Caco-2 (cell line): Measurements from ENCODE around the gene CORO7. TPM values are rescaled to one million over a fixed set of nuclear protein-coding genes. Genes with fewer than 3 reads are reported as not detected.

Experiments used
- BruUV-seq: library from RNA; stranded (reverse); fragments of 400-500 nt; replicated peaks from 2 replicates; lab custom pipeline; 2021; lab: Mats Ljungman, UMichigan
- CTCF ChIA-PET: fragments of 300-600 bp; sonication (Branson Sonifier 250); formaldehyde crosslinking; loops from one replicate; lab custom pipeline; 2022; ENCODE audit warnings: antibody characterized with exemption; lab: Charles Lee
- POLR2A ChIA-PET: fragments of 300-600 bp; sonication (Branson Sonifier 250); formaldehyde crosslinking; loops from one replicate; lab custom pipeline; 2022; ENCODE audit warnings: antibody characterized with exemption; lab: Charles Lee
- DNase-seq, 2 experiments: peaks; one replicate each; pipeline versions ENCODE4 v3.0.0 to v3.0.0-alpha.2; 2020 to 2022
- H3K27me3 ChIP-seq: replicated peaks from 2 replicates; pipeline ENCODE4 v1.6.0; 2011; ENCODE audit warnings: low read length; ENCODE audit not compliant: control insufficient read depth, insufficient read depth
- H3K36me3 ChIP-seq: 2 replicates; pipeline ENCODE4 v1.5.1; 2011; ENCODE audit warnings: low read length; ENCODE audit not compliant: control insufficient read depth, insufficient read depth
- H3K4me1 ChIP-seq: fragments of 250-450 bp; sonication (Bioruptor Pico); 2 replicates; pipeline ENCODE4 v1.5.1; 2020; ENCODE audit warnings: mild to moderate bottlenecking
- H3K4me3 ChIP-seq: 2 replicates; pipeline ENCODE4 v1.5.1; 2011; ENCODE audit warnings: low read depth, mild to moderate bottlenecking, control low read depth, low read length
- H3K9me3 ChIP-seq: fragments of 250-450 bp; sonication (Bioruptor Pico); 2 replicates; pipeline ENCODE4 v1.5.1; 2020; ENCODE audit warnings: mild to moderate bottlenecking, moderate library complexity
- H3K27ac Mint-ChIP-seq: one replicate; pipeline ENCODE4 v1.8.0; 2022; ENCODE audit warnings: mixed read lengths; ENCODE audit not compliant: unreplicated experiment
- H3K27me3 Mint-ChIP-seq: one replicate; pipeline ENCODE4 v1.8.0; 2022; ENCODE audit warnings: mixed read lengths; ENCODE audit not compliant: insufficient read depth, unreplicated experiment
- H3K36me3 Mint-ChIP-seq: one replicate; pipeline ENCODE4 v1.8.0; 2022; ENCODE audit warnings: mild to moderate bottlenecking, mixed read lengths; ENCODE audit not compliant: insufficient read depth, unreplicated experiment
- H3K4me1 Mint-ChIP-seq: one replicate; pipeline ENCODE4 v1.8.0; 2022; ENCODE audit warnings: low read depth, mixed read lengths; ENCODE audit not compliant: unreplicated experiment
- H3K4me3 Mint-ChIP-seq: one replicate; pipeline ENCODE4 v1.8.0; 2022; ENCODE audit warnings: mild to moderate bottlenecking, moderate library complexity, mixed read lengths; ENCODE audit not compliant: unreplicated experiment
- H3K9me3 Mint-ChIP-seq: one replicate; pipeline ENCODE4 v1.8.0; 2022; ENCODE audit warnings: mixed read lengths; ENCODE audit not compliant: unreplicated experiment
- intact Hi-C: fragments of 100-400 bp; cut with micrococcal nuclease; formaldehyde crosslinking; loops from one replicate; pipeline ENCODE4 v1.10.0; 2022; ENCODE audit not compliant: unreplicated experiment
- total RNA-seq: library from RNA; stranded (reverse); gene quantifications from 2 replicates; pipeline ENCODE4 v1.2.3, GENCODE V29; 2022
- TF ChIP-seq, protein P1 (sequence below), 2 experiments: fragments of 200-600 bp in 1 of 2; IDR thresholded peaks; 1 replicate in 1 of 2; 2 replicates in 1 of 2; pipeline versions ENCODE4 v1.5.1 to v1.8.0; 2011 to 2022; ENCODE audit warnings: antibody characterized with exemption in 1 of 2, control low read depth in 1 of 2, inconsistent platforms in 1 of 2, low read depth in 1 of 2, low read length in 1 of 2, mild to moderate bottlenecking in 1 of 2, moderate library complexity in 1 of 2; ENCODE audit not compliant: insufficient read depth in 1 of 2, severe bottlenecking in 1 of 2, unreplicated experiment in 1 of 2

Gene CORO7
- total RNA-seq, 1 experiment from 2014 or later, result 23.1 TPM

DNA sequence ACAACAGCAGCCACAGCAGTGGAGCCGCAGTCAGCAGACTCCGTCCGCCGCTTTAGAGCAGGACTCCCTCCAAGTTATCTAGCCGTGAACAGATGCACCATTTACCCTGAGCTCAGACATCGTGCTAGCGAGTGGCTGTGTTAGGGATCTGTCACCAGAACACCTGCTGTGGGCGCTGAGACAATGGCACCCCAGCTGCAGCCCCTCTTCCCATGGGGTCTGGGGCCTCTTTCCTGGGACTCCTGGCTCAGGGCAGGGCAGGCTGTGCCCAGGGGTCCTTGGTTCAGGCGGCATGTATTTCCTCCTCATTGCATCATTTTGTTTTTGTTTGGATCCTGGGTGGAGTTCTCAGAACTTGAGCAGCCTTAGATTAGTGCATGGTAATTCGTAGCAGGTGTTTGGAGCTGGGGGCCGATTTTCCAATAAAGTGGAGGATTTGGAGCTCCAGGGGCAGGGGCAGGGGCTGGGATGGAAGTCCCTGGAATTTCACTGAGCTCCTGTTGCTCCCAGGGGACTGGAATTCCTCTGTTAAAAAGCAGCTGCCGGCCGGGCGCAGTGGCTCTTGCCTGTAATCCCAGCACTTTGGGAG, 34.6 kb upstream of the CORO7 start:
- H3K27ac Mint-ChIP-seq, result no peak overlapping the region
- ChIA-PET CTCF (no interaction called here), POLR2A (no interaction called here)

GRCh38 chr16:4450430-4450829, 34.0 kb upstream of the CORO7 start:
- Mint-ChIP-seq H3K36me3 (peaks cover 92% of the 10 kb centered on the region), H3K27me3 (no peaks in the 10 kb centered on the region), H3K9me3 (no peaks in the 10 kb centered on the region), H3K27ac (no peak overlapping the region), H3K4me3 (no peak overlapping the region), H3K4me1 (no peaks in the 10 kb centered on the region)
- Histone ChIP-seq H3K27me3 (no peaks in the 10 kb centered on the region), H3K9me3 (no peaks in the 10 kb centered on the region), H3K4me1 (no peaks in the 10 kb centered on the region), H3K4me3 (no peak overlapping the region), H3K36me3 (no peaks in the 10 kb centered on the region; the same call in none of the 2 replicates)
- intact Hi-C loops, result no loop called here
- ChIA-PET POLR2A (no interaction called here), CTCF (no interaction called here)
- no TSS peak for BruUV-seq
- DNase-seq, result no peak
- TF ChIP-seq, protein P1, sequence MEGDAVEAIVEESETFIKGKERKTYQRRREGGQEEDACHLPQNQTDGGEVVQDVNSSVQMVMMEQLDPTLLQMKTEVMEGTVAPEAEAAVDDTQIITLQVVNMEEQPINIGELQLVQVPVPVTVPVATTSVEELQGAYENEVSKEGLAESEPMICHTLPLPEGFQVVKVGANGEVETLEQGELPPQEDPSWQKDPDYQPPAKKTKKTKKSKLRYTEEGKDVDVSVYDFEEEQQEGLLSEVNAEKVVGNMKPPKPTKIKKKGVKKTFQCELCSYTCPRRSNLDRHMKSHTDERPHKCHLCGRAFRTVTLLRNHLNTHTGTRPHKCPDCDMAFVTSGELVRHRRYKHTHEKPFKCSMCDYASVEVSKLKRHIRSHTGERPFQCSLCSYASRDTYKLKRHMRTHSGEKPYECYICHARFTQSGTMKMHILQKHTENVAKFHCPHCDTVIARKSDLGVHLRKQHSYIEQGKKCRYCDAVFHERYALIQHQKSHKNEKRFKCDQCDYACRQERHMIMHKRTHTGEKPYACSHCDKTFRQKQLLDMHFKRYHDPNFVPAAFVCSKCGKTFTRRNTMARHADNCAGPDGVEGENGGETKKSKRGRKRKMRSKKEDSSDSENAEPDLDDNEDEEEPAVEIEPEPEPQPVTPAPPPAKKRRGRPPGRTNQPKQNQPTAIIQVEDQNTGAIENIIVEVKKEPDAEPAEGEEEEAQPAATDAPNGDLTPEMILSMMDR (IDR thresholded peaks at IDR 0.05; ENCODE audit: insufficient read depth in 1 of 2, low read depth in 1 of 2, low read length in 1 of 2, severe bottlenecking in 1 of 2, unreplicated experiment in 1 of 2), result no peak

More for the DNA sequence above, 34.6 kb upstream of the CORO7 start:
- Mint-ChIP-seq H3K27me3 (no peaks in the 10 kb centered on the region), H3K4me1 (no peaks in the 10 kb centered on the region), H3K4me3 (no peak overlapping the region), H3K36me3 (peaks cover 93% of the 10 kb centered on the region), H3K9me3 (no peaks in the 10 kb centered on the region)
- BruUV-seq, result no TSS peak
- DNase-seq, result no peak
- no peaks in the 10 kb centered on the region for H3K27me3 ChIP-seq
- TF ChIP-seq, protein P1 (IDR thresholded peaks at IDR 0.05; ENCODE audit: insufficient read depth in 1 of 2, low read depth in 1 of 2, low read length in 1 of 2, severe bottlenecking in 1 of 2, unreplicated experiment in 1 of 2), result no peak
- H3K4me3 ChIP-seq, result no peak overlapping the region
- intact Hi-C loops, result no loop called here
- H3K36me3 ChIP-seq, result no peaks in the 10 kb centered on the region; the same call in none of the 2 replicates
- H3K9me3 ChIP-seq, result no peaks in the 10 kb centered on the region
- H3K4me1 ChIP-seq, result no peaks in the 10 kb centered on the region

DNA sequence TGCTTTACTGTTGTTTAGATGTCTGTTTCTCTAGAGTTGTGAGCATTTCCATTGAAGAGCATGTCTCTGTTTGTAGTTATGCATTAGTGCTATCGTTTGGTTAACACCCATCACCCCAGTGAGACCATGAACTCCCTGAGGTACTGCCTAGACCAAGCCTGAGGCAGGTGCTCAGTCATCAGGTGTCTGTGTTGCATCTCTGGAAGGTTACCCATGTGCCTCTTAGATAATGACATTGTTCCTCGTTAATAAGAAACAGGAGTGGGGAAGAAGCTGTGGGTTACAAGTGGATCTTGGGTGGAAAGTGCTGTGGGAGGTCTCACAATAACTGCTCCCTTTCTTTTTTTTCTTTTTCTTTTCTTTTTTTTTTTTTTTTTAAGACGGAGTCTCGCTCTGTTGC, 27.6 kb upstream of the CORO7 start:
- DNase-seq, result no peak
- Mint-ChIP-seq H3K36me3 (peaks cover 79% of the 10 kb centered on the region), H3K4me3 (no peak overlapping the region), H3K9me3 (no peaks in the 10 kb centered on the region), H3K27ac (no peak overlapping the region), H3K4me1 (no peaks in the 10 kb centered on the region), H3K27me3 (no peaks in the 10 kb centered on the region)
- intact Hi-C loops, result no loop called here
- H3K9me3 ChIP-seq, result no peaks in the 10 kb centered on the region
- H3K4me1 ChIP-seq, result no peaks in the 10 kb centered on the region
- POLR2A ChIA-PET, result no interaction called here
- no peak overlapping the region for H3K4me3 ChIP-seq
- no TSS peak for BruUV-seq
- CTCF ChIA-PET, result no interaction called here
- peaks cover 2% of the 10 kb centered on the region for H3K36me3 ChIP-seq
- TF ChIP-seq, protein P1 (IDR thresholded peaks at IDR 0.05; ENCODE audit: insufficient read depth in 1 of 2, low read depth in 1 of 2, low read length in 1 of 2, severe bottlenecking in 1 of 2, unreplicated experiment in 1 of 2), result no peak
- no peaks in the 10 kb centered on the region for H3K27me3 ChIP-seq
